H1 (cell line): ENCODE results near the gene NPIPB6. TPM values are rescaled to one million over a fixed set of nuclear protein-coding genes. Genes with fewer than 3 reads are reported as not detected.
"Not testable (repeated sequence)": the region's sequence is repeated elsewhere in the genome, so short reads cannot be mapped to it uniquely, and the experiment has no call there.

Experiments used
- CTCF ChIA-PET: fragments of 300-600 bp; sonication (Branson Sonifier 250); formaldehyde crosslinking; loops from one replicate; lab custom pipeline; 2021; ENCODE audit not compliant: partially characterized antibody; lab: Charles Lee
- POLR2A ChIA-PET: fragments of 300-600 bp; sonication (Branson Sonifier 250); formaldehyde crosslinking; loops from one replicate; lab custom pipeline; 2021; ENCODE audit warnings: inconsistent platforms; ENCODE audit not compliant: partially characterized antibody; lab: Charles Lee
- DNase-seq, 2 experiments: peaks; one replicate each; pipeline versions ENCODE4 v3.0.0 to v3.0.0-alpha.2; 2010 to 2022; ENCODE audit warnings: low spot score in 2 of 2, low read depth in 1 of 2, mixed read lengths in 1 of 2
- FAIRE-seq: peaks from 2 replicates; lab custom pipeline; 2011; peaks lifted over from hg19 to GRCh38; lab: Jason Lieb, UNC
- H2AFZ ChIP-seq: 2 replicates; pipeline ENCODE4 v1.8.1; 2012; ENCODE audit warnings: low read length, inconsistent platforms
- H2AK5ac ChIP-seq: 2 replicates; pipeline ENCODE4 v1.6.1; 2013; ENCODE audit warnings: low read depth, low read length
- H2BK120ac ChIP-seq: replicated peaks from 2 replicates; pipeline ENCODE3; 2013; ENCODE audit warnings: low read depth, low read length, inconsistent platforms
- H2BK12ac ChIP-seq: 2 replicates; pipeline ENCODE4 v1.6.1; 2013; ENCODE audit warnings: low read depth, low read length
- H2BK15ac ChIP-seq: 2 replicates; pipeline ENCODE4 v1.6.1; 2013; ENCODE audit warnings: low read length
- H2BK20ac ChIP-seq: 2 replicates; pipeline ENCODE4 v1.6.1; 2013; ENCODE audit warnings: low read length
- H2BK5ac ChIP-seq: 2 replicates; pipeline ENCODE4 v1.6.1; 2013; ENCODE audit warnings: low read depth, low read length
- H3K14ac ChIP-seq: 2 replicates; pipeline ENCODE4 v1.6.1; 2013; ENCODE audit warnings: inconsistent platforms; ENCODE audit not compliant: insufficient read length
- H3K18ac ChIP-seq: 2 replicates; pipeline ENCODE4 v1.6.1; 2013; ENCODE audit warnings: low read length; ENCODE audit errors: extremely low read depth
- H3K23ac ChIP-seq: 2 replicates; pipeline ENCODE4 v1.6.1; 2013; ENCODE audit warnings: inconsistent platforms; ENCODE audit not compliant: insufficient read length
- H3K23me2 ChIP-seq: 2 replicates; pipeline ENCODE4 v1.6.1; 2013; ENCODE audit warnings: low read depth, low read length
- H3K27ac ChIP-seq: 2 replicates; pipeline ENCODE4 v1.6.1; 2011; ENCODE audit warnings: low read depth, low read length, inconsistent platforms
- H3K27me3 ChIP-seq, 4 experiments: replicated peaks in 1 of 4; 1 replicate in 1 of 4; 2 replicates in 3 of 4; pipeline versions ENCODE4 v1.6.1 to v1.8.1; 2011 to 2013; ENCODE audit warnings: low read length in 3 of 4, mild to moderate bottlenecking in 3 of 4, inconsistent platforms in 2 of 4, mixed read lengths in 2 of 4, moderate library complexity in 1 of 4; ENCODE audit not compliant: control insufficient read depth in 3 of 4, insufficient read depth in 3 of 4; ENCODE audit errors: extremely low read depth in 1 of 4
- H3K36me3 ChIP-seq, 4 experiments: 2 replicates each; pipeline versions ENCODE4 v1.6.1 to v1.8.1; 2011 to 2013; ENCODE audit warnings: mild to moderate bottlenecking in 4 of 4, low read length in 3 of 4, moderate library complexity in 2 of 4, control low read depth in 1 of 4, inconsistent platforms in 1 of 4; ENCODE audit not compliant: insufficient read depth in 4 of 4, control insufficient read depth in 2 of 4
- H3K4ac ChIP-seq: replicated peaks from 2 replicates; pipeline ENCODE3; 2013; ENCODE audit warnings: low read length, low read depth, mixed read lengths, inconsistent platforms; ENCODE audit not compliant: insufficient read length
- H3K4me1 ChIP-seq, 4 experiments: replicated peaks in 1 of 4; 1 replicate in 1 of 4; 2 replicates in 3 of 4; pipeline versions ENCODE4 v1.6.1 to v1.8.1; 2011 to 2013; ENCODE audit warnings: low read length in 3 of 4, inconsistent platforms in 2 of 4, mixed read lengths in 1 of 4; ENCODE audit not compliant: insufficient read depth in 4 of 4, control insufficient read depth in 3 of 4
- H3K4me2 ChIP-seq, 2 experiments: 2 replicates each; pipeline versions ENCODE4 v1.6.1 to v1.8.1; 2011 to 2013; ENCODE audit warnings: low read depth in 2 of 2, low read length in 2 of 2, control low read depth in 1 of 2, inconsistent platforms in 1 of 2, mild to moderate bottlenecking in 1 of 2; ENCODE audit not compliant: insufficient read depth in 1 of 2
- H3K4me3 ChIP-seq, 4 experiments: fragments of 200-600, 300-600 bp in 1 of 4; sonication (generic), shearing (Covaris generic), sonication (Bioruptor Twin) in 1 of 4; 2 replicates each; pipeline versions ENCODE4 v1.5.1 to v1.8.1; 2011 to 2016; ENCODE audit warnings: low read length in 4 of 4, low read depth in 3 of 4, control low read depth in 2 of 4, inconsistent platforms in 2 of 4, mild to moderate bottlenecking in 2 of 4, mixed read lengths in 1 of 4, moderate library complexity in 1 of 4; ENCODE audit not compliant: insufficient read depth in 2 of 4; ENCODE audit errors: extremely low read depth in 1 of 4
- H3K56ac ChIP-seq: replicated peaks from 2 replicates; pipeline ENCODE3; 2013; ENCODE audit warnings: low read depth, mild to moderate bottlenecking, mixed read lengths, low read length, inconsistent platforms; ENCODE audit not compliant: insufficient read length
- H3K79me1 ChIP-seq: 2 replicates; pipeline ENCODE4 v1.6.1; 2013; ENCODE audit warnings: low read depth, low read length, control low read depth
- H3K79me2 ChIP-seq, 2 experiments: 2 replicates each; pipeline versions ENCODE4 v1.6.1 to v1.8.1; 2012 to 2013; ENCODE audit warnings: low read length in 2 of 2, mild to moderate bottlenecking in 2 of 2, inconsistent platforms in 1 of 2; ENCODE audit not compliant: insufficient read depth in 2 of 2, control insufficient read depth in 1 of 2
- H3K9ac ChIP-seq, 4 experiments: replicated peaks in 1 of 4; 1 replicate in 1 of 4; 2 replicates in 3 of 4; pipeline versions ENCODE4 v1.6.1 to v1.8.1; 2011 to 2013; ENCODE audit warnings: low read depth in 3 of 4, low read length in 3 of 4, control low read depth in 2 of 4, mild to moderate bottlenecking in 2 of 4, moderate library complexity in 2 of 4, inconsistent platforms in 1 of 4; ENCODE audit errors: extremely low read depth in 1 of 4
- H3K9me3 ChIP-seq, 2 experiments: 2 replicates each; pipeline versions ENCODE4 v1.6.1 to v1.8.1; 2012 to 2013; ENCODE audit warnings: mild to moderate bottlenecking in 2 of 2, moderate library complexity in 2 of 2, control low read depth in 1 of 2, inconsistent platforms in 1 of 2, low read depth in 1 of 2, low read length in 1 of 2, mixed read lengths in 1 of 2; ENCODE audit not compliant: insufficient read depth in 2 of 2
- H4K20me1 ChIP-seq, 2 experiments: replicated peaks in 1 of 2; 2 replicates each; pipeline versions ENCODE3 to v1.8.1; 2011 to 2013; ENCODE audit warnings: inconsistent platforms in 2 of 2, low read length in 2 of 2, mild to moderate bottlenecking in 1 of 2; ENCODE audit not compliant: insufficient read depth in 2 of 2, control insufficient read depth in 1 of 2
- H4K5ac ChIP-seq: 2 replicates; pipeline ENCODE4 v1.6.1; 2013; ENCODE audit warnings: low read length, low read depth, mixed read lengths, inconsistent platforms; ENCODE audit not compliant: insufficient read length
- H4K8ac ChIP-seq: 2 replicates; pipeline ENCODE4 v1.8.0; 2013; ENCODE audit warnings: mild to moderate bottlenecking, moderate library complexity, low read length, inconsistent platforms; ENCODE audit not compliant: insufficient read depth; ENCODE audit errors: extremely low read depth
- H4K91ac ChIP-seq: replicated peaks from 2 replicates; pipeline ENCODE3; 2013; ENCODE audit warnings: low read length, mixed read lengths, inconsistent platforms; ENCODE audit not compliant: insufficient read length
- WGBS, 2 experiments: shearing (Covaris generic) in 1 of 2; methylation state at CpG; one replicate each; pipeline versions ENCODE4 v1.1.6 to v1.1.7; 2013 to 2015; ENCODE audit warnings: low lambda C conversion rate in 2 of 2, mixed read lengths in 2 of 2, inconsistent platforms in 1 of 2, low coverage in 1 of 2, missing lambda C conversion rate in 1 of 2; ENCODE audit not compliant: insufficient replicate concordance in 2 of 2, insufficient coverage in 1 of 2, insufficient read length in 1 of 2; ENCODE audit errors: extremely low coverage in 1 of 2, missing lambda C conversion rate in 1 of 2; 5-methylcytosine and 5-hydroxymethylcytosine counted together
- polyA plus RNA-seq, 7 experiments: library from polyadenylated mRNA; depleted of rRNA in 3 of 7; stranded (reverse) in 5 of 7; unstranded in 2 of 7; fragments of >200 nt in 5 of 7; fragments of 200-250 nt in 2 of 7; gene quantifications; 1 replicate in 5 of 7; 2 replicates in 1 of 7; 4 replicates in 1 of 7; pipeline versions ENCODE4 v1.2.1 to v1.2.3, GENCODE V29; 2011 to 2013; ENCODE audit warnings: missing spikeins in 2 of 7, mixed read lengths in 2 of 7
- total RNA-seq: library from RNA; stranded (reverse); fragmentation: NEBNext Ultra II Directional; extraction: Animal tissue kit (Norgen Biotek cat#: 25700); gene quantifications from 2 replicates; pipeline ENCODE4 v1.2.1, GENCODE V29; 2021

Gene NPIPB6
- total and polyA plus RNA-seq, 2 of the 8 experiments (the other 6 are each of a cell fraction or from before 2014, with no cell fraction given), result 0.83 to 1.9 TPM

DNA sequence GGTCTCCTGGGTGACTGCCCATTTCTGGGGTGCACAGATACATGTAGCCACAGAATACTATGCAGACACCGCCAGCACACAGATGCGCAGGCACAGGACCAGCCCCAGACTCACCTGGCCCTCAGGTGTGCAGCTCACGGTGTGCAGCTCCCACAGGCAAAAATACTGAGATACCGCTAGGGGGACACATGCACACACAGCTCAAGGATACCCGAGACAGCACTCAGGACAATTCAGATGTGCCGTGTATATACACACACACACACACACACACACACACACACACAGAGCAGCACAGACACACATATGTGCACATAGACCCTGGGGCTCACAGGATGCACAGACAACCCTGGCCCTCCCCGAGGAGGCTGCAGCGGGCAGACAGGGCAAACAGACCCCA, 11.8 kb upstream of the NPIPB6 start:
- H3K14ac ChIP-seq, H3K9me3 ChIP-seq, H4K20me1 ChIP-seq, H3K23me2 ChIP-seq, H3K56ac ChIP-seq, H4K8ac ChIP-seq, FAIRE-seq, H2AK5ac ChIP-seq, POLR2A ChIA-PET, H3K36me3 ChIP-seq, H3K79me2 ChIP-seq, H2AFZ ChIP-seq, H3K4me1 ChIP-seq, H2BK120ac ChIP-seq, H3K18ac ChIP-seq, H3K4ac ChIP-seq, H3K79me1 ChIP-seq, H3K4me3 ChIP-seq, CTCF ChIA-PET, H3K4me2 ChIP-seq, H2BK12ac ChIP-seq, H4K91ac ChIP-seq, H3K27me3 ChIP-seq, H2BK15ac ChIP-seq, H4K5ac ChIP-seq, H3K23ac ChIP-seq, DNase-seq, H3K9ac ChIP-seq, H2BK5ac ChIP-seq, H2BK20ac ChIP-seq, H3K27ac ChIP-seq: not testable (repeated sequence)
- 30% methylated on average over 4 of the region's 8 CpGs; no CpG with 5 or more reads in 1 of the 2 experiments for WGBS, 2 experiments

DNA sequence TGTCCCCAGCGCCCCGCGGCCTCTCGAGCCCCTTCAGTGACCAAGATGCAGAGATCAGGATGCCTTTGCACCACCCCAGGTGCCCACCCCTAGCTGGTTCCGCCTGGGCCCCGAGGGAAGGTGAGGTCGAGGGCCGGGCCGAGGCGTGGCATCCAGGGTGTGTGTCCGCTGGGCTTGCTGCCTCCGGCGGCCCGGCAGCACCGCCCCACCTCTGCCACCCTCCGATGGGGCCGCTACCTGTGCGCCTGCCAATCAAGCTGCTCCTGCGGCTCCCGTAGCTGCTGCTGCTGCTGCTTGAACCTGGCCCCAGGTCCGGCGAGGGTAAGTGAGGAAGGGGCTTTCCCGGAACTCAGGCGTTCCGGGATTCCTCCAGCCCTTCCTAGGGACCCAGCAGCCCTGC, 11.0 kb upstream of the NPIPB6 start:
- H3K9me3 ChIP-seq, H3K23ac ChIP-seq, H3K23me2 ChIP-seq, H2BK5ac ChIP-seq, H3K14ac ChIP-seq, DNase-seq, H3K27ac ChIP-seq, H3K36me3 ChIP-seq, H3K18ac ChIP-seq, CTCF ChIA-PET, H3K27me3 ChIP-seq, H3K9ac ChIP-seq, H2BK120ac ChIP-seq, H4K91ac ChIP-seq, FAIRE-seq, H3K79me2 ChIP-seq, H2AK5ac ChIP-seq, H2BK20ac ChIP-seq, H2BK12ac ChIP-seq, POLR2A ChIA-PET, H3K56ac ChIP-seq, H3K4me1 ChIP-seq, H2AFZ ChIP-seq, H4K20me1 ChIP-seq, H4K8ac ChIP-seq, H3K4me2 ChIP-seq, H4K5ac ChIP-seq, H2BK15ac ChIP-seq, H3K79me1 ChIP-seq, H3K4ac ChIP-seq: not testable (repeated sequence)
- 0 out of 8 replicates have a peak overlapping the region, but pooled peaks of 1 of the 4 experiments have one; percentile 4 for H3K4me3 ChIP-seq
- WGBS, 2 experiments, result 4% methylated on average over 7 of the region's 25 CpGs; no CpG with 5 or more reads in 1 of the 2 experiments
